Endothelial cell of umbilical vein (primary cell): ENCODE measurements around the gene JAKMIP3. TPM values are rescaled to one million over a fixed set of nuclear protein-coding genes. Genes with fewer than 3 reads are reported as not detected.

Experiments used
- BruUV-seq: library from RNA; stranded (reverse); fragments of 400-500 nt; replicated peaks from 2 replicates; lab custom pipeline; 2021; lab: Mats Ljungman, UMichigan
- CTCF ChIA-PET: fragments of 300-600, 350-600 bp; sonication (Branson Sonifier 250); formaldehyde crosslinking; loops from one replicate; lab custom pipeline; 2021; ENCODE audit warnings: antibody characterized with exemption, inconsistent platforms; lab: Charles Lee
- POLR2A ChIA-PET: fragments of 300-600, 350-600 bp; sonication (Branson Sonifier 250); formaldehyde crosslinking; loops from one replicate; lab custom pipeline; 2021; ENCODE audit warnings: antibody characterized with exemption, inconsistent platforms; lab: Charles Lee
- DNase-seq: peaks from one replicate; pipeline ENCODE4 v3.0.0-alpha.2; 2011; ENCODE audit warnings: low read depth, low spot score
- FAIRE-seq: peaks from 2 replicates; lab custom pipeline; 2011; peaks lifted over from hg19 to GRCh38; lab: Jason Lieb, UNC
- H2AFZ ChIP-seq: 2 replicates; pipeline ENCODE4 v1.6.0; 2012; ENCODE audit warnings: low read depth, low read length, control low read depth, inconsistent platforms
- H3K27ac ChIP-seq: 2 replicates; pipeline ENCODE4 v1.5.1; 2011; ENCODE audit warnings: low read depth, mild to moderate bottlenecking, control low read depth, low read length, moderate library complexity; ENCODE audit not compliant: insufficient read depth
- H3K27me3 ChIP-seq, 2 experiments: 2 replicates each; pipeline versions ENCODE4 v1.6.0 to v1.6.1; 2011; ENCODE audit warnings: low read length in 2 of 2, mixed read lengths in 1 of 2; ENCODE audit not compliant: control insufficient read depth in 2 of 2, insufficient read depth in 2 of 2
- H3K36me3 ChIP-seq, 2 experiments: 2 replicates in 1 of 2; 3 replicates in 1 of 2; pipeline ENCODE4 v1.5.1; 2011; ENCODE audit warnings: low read length in 2 of 2, mild to moderate bottlenecking in 1 of 2, moderate library complexity in 1 of 2; ENCODE audit not compliant: control insufficient read depth in 2 of 2, insufficient read depth in 2 of 2; ENCODE audit errors: extremely low read depth in 1 of 2
- H3K4me1 ChIP-seq: 3 replicates; pipeline ENCODE4 v1.5.1; 2011; ENCODE audit warnings: mild to moderate bottlenecking, low read length; ENCODE audit not compliant: control insufficient read depth, insufficient read depth; ENCODE audit errors: extremely low read depth
- H3K4me2 ChIP-seq: 2 replicates; pipeline ENCODE4 v1.6.1; 2011; ENCODE audit warnings: low read length, control low read depth, mixed read lengths; ENCODE audit not compliant: insufficient read depth
- H3K4me3 ChIP-seq, 3 experiments: fragments of 200-600 bp in 1 of 3; sonication (generic), shearing (Covaris generic) in 1 of 3; replicated peaks in 1 of 3; 2 replicates each; pipeline ENCODE4 v1.5.1; 2011 to 2016; ENCODE audit warnings: control low read depth in 3 of 3, low read length in 3 of 3, mild to moderate bottlenecking in 2 of 3, inconsistent platforms in 1 of 3, low read depth in 1 of 3, moderate library complexity in 1 of 3; ENCODE audit not compliant: insufficient read depth in 1 of 3
- H3K79me2 ChIP-seq: 2 replicates; pipeline ENCODE4 v1.6.0; 2012; ENCODE audit warnings: low read length, inconsistent platforms; ENCODE audit not compliant: control insufficient read depth, insufficient read depth
- H3K9ac ChIP-seq: replicated peaks from 2 replicates; pipeline ENCODE3; 2011; ENCODE audit warnings: low read length, control low read depth; ENCODE audit not compliant: insufficient read depth; ENCODE audit errors: extremely low read depth
- H3K9me1 ChIP-seq: replicated peaks from 3 replicates; pipeline ENCODE4 v1.6.0; 2011; ENCODE audit warnings: mild to moderate bottlenecking, low read length; ENCODE audit not compliant: control insufficient read depth, insufficient read depth; ENCODE audit errors: extremely low read depth
- H3K9me3 ChIP-seq: replicated peaks from 2 replicates; pipeline ENCODE4 v1.5.1; 2012; ENCODE audit warnings: low read length, inconsistent platforms; ENCODE audit not compliant: control insufficient read depth, insufficient read depth
- H4K20me1 ChIP-seq: replicated peaks from 2 replicates; pipeline ENCODE3; 2011; ENCODE audit warnings: mild to moderate bottlenecking, low read length; ENCODE audit not compliant: control insufficient read depth, insufficient read depth; ENCODE audit errors: extremely low read depth
- EZH2 ChIP-seq: IDR thresholded peaks from 2 replicates; pipeline ENCODE4 v1.6.1; 2012; ENCODE audit warnings: borderline replicate concordance, low read depth, mild to moderate bottlenecking, moderate library complexity, low read length, inconsistent platforms; ENCODE audit not compliant: severe bottlenecking
- FOS ChIP-seq: IDR thresholded peaks from 2 replicates; pipeline ENCODE4 v1.6.1; 2011; ENCODE audit warnings: mild to moderate bottlenecking, low read length, moderate library complexity, borderline replicate concordance; ENCODE audit not compliant: insufficient read depth
- GATA2 ChIP-seq: IDR thresholded peaks from 2 replicates; pipeline ENCODE4 v1.7.0; 2011; ENCODE audit warnings: low read depth, mild to moderate bottlenecking, moderate library complexity, mixed read lengths, low read length; ENCODE audit not compliant: insufficient read length, insufficient read depth
- JUN ChIP-seq: IDR thresholded peaks from 2 replicates; pipeline ENCODE4 v1.6.1; 2011; ENCODE audit warnings: borderline replicate concordance, low read depth; ENCODE audit not compliant: insufficient read length, insufficient read depth
- MYC ChIP-seq: IDR thresholded peaks from one replicate; pipeline ENCODE4 v1.6.1; 2011; ENCODE audit warnings: mild to moderate bottlenecking, low read depth, low read length
- POLR2A ChIP-seq: IDR thresholded peaks from 2 replicates; pipeline ENCODE4 v1.6.1; 2012; ENCODE audit warnings: low read depth, mild to moderate bottlenecking, control low read depth, low read length
- POLR2AphosphoS5 ChIP-seq: IDR thresholded peaks from 2 replicates; pipeline ENCODE4 v1.6.1; 2012; ENCODE audit warnings: low read depth, mild to moderate bottlenecking, control low read depth, low read length, moderate library complexity; ENCODE audit not compliant: insufficient read depth
- dilution Hi-C: fragments of 300-500 bp; cut with MboI; formaldehyde crosslinking; loops from one replicate; pipeline ENCODE4 v1.15.0; 2019; ENCODE audit warnings: low sequenced_read_pairs; ENCODE audit not compliant: extremely low pct_ligation_motif_present
- intact Hi-C: fragments of 100-400 bp; cut with micrococcal nuclease; formaldehyde crosslinking; loops from one replicate; pipeline ENCODE4 v1.10.0; 2022
- polyA plus RNA-seq, 4 experiments: library from polyadenylated mRNA; depleted of rRNA in 3 of 4; stranded (reverse) in 3 of 4; unstranded in 1 of 4; fragments of >200 nt; gene quantifications; 2 replicates each; pipeline versions ENCODE4 v1.2.1 to v1.2.3, GENCODE V29; 2011 to 2012; ENCODE audit warnings: missing spikeins in 1 of 4
- total RNA-seq: library from RNA; stranded (reverse); gene quantifications from 2 replicates; pipeline ENCODE4 v1.2.3, GENCODE V29; 2021
- TF ChIP-seq, protein P1 (sequence below): IDR thresholded peaks from 2 replicates; pipeline ENCODE4 v1.6.1; 2011; ENCODE audit not compliant: insufficient read depth, insufficient read length
- TF ChIP-seq, protein P2 (sequence below), 2 donors: IDR thresholded peaks; 1 replicate in 1 of 2; 2 replicates in 1 of 2; pipeline ENCODE4 v1.5.1; 2011; ENCODE audit warnings: low read length in 2 of 2, mild to moderate bottlenecking in 2 of 2, moderate library complexity in 2 of 2, control low read depth in 1 of 2, inconsistent platforms in 1 of 2, low read depth in 1 of 2; ENCODE audit not compliant: insufficient read depth in 1 of 2; ENCODE audit errors: extremely low read depth in 1 of 2

The JAKMIP3 gene
- total and polyA plus RNA-seq, 2 donors (not counting 3 experiments of a cell fraction or from before 2014, with no cell fraction given), result 0.01 TPM; not detected in 1

DNA sequence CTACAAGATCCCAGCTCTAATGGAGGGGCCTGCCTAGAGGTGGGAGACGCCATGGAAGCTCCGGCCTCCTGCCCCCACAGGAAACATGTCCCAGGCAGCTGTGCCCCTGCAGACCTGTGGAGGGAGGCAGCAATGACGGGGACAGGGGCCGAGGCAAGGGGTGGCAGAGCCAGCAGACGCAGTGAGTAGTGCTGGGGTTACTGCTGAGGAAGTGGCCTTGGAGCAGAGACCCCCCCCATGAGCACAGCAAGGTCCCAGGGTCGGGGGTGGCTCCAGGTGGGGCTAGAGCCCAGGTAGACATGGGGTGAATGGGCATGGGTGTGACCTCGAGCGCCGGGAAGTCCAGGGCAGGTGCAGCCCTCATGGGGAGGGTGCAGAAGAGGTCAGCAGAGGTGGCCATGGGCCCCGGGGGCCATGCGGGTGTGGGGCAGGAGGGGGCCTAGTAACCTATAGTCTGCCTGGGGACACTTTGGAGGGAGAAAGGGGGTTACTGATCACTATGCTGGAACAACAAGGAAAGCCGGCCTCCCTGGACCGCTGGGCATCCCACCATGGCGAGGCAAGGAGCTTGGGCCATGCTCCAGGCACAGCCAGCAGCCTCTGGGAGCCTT is 45.5 kb downstream of the JAKMIP3 start:
- Histone ChIP-seq H4K20me1 (no peaks in the 10 kb centered on the region), H3K79me2 (no peaks in the 10 kb centered on the region)
- no peak for FAIRE-seq

More for the DNA sequence above, 45.5 kb downstream of the JAKMIP3 start:
- Histone ChIP-seq H3K4me3 (no peak overlapping the region), H3K27ac (no peak overlapping the region), H2AFZ (no peak overlapping the region), H3K4me2 (no peak overlapping the region), H3K9ac (no peak overlapping the region), H3K9me3 (no peaks in the 10 kb centered on the region), H3K36me3 (no peaks in the 10 kb centered on the region), H3K27me3 (no peaks in the 10 kb centered on the region), H3K4me1 (no peaks in the 10 kb centered on the region), H3K9me1 (no peaks in the 10 kb centered on the region)
- TF ChIP-seq FOS (no peak), GATA2 (no peak), MYC (no peak), POLR2AphosphoS5 (no peak), JUN (no peak), POLR2A (no peak), EZH2 (no peak)
- TF ChIP-seq, protein P1, sequence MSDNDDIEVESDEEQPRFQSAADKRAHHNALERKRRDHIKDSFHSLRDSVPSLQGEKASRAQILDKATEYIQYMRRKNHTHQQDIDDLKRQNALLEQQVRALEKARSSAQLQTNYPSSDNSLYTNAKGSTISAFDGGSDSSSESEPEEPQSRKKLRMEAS, result no peak
- TF ChIP-seq, protein P2, sequence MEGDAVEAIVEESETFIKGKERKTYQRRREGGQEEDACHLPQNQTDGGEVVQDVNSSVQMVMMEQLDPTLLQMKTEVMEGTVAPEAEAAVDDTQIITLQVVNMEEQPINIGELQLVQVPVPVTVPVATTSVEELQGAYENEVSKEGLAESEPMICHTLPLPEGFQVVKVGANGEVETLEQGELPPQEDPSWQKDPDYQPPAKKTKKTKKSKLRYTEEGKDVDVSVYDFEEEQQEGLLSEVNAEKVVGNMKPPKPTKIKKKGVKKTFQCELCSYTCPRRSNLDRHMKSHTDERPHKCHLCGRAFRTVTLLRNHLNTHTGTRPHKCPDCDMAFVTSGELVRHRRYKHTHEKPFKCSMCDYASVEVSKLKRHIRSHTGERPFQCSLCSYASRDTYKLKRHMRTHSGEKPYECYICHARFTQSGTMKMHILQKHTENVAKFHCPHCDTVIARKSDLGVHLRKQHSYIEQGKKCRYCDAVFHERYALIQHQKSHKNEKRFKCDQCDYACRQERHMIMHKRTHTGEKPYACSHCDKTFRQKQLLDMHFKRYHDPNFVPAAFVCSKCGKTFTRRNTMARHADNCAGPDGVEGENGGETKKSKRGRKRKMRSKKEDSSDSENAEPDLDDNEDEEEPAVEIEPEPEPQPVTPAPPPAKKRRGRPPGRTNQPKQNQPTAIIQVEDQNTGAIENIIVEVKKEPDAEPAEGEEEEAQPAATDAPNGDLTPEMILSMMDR (IDR thresholded peaks at IDR 0.05; ENCODE audit: extremely low read depth in 1 of 2, insufficient read depth in 1 of 2, low read depth in 1 of 2, low read length in 2 of 2), result no peak
- intact Hi-C loops, result no loop called here
- DNase-seq, result no peak
- dilution Hi-C loops, result no loop called here
- no TSS peak for BruUV-seq
- ChIA-PET POLR2A (no interaction called here), CTCF (no interaction called here)
